Measurements from ENCODE around the gene KCNQ1.

Gene KCNQ1

DNA sequence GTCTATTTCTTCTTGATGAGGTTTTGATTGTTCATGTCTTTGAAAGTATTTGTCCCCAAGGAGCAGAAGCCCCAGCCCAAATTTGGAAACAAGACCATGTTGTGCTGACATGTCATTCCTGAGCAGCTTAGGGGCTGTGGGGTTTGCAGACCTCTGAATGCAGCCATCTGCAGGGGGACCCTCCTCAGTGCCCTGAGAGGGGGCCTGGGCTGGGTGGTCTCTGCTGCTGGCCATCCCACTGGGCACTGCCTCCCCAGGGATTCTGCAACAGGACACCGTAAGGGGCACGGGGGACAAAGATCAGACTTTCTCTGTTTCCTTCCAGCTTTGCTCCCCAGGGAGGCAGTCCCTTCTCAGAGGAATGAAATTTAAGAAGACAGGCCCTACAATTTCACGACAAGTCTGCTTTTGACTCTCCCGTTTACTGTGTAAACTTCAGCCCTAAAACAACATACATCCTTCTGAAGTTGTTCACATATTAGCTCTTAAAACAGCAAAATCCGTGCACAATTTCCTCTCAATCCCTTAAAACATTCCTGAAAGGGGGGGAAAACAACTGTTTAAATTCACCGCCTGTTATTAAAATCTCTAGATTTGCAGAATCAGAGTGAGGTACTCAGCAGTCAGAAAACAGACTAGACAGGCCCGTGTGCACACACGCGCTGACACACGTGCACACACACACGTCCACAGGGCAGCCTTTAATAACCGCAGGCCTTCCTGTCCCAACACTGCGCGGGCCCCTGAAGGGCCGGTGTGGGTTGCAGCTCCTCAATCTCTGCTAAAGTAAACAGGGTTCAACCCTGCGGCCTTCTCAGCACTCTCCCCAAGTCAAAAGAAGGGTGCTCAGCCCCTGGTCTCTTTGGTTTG is 109.8 kb downstream of the KCNQ1 start:
- Histone ChIP-seq H3K4me3 (ENCODE audit: control insufficient read depth in 1 of 7, extremely low read depth in 1 of 7, insufficient read depth in 4 of 7, low read depth in 2 of 7, low read length in 6 of 7) (no peak overlapping the region), H3K27me3 (replicated peaks in 2 of 5; ENCODE audit: control insufficient read depth in 4 of 5, insufficient read depth in 5 of 5, low read length in 4 of 5) (no peaks in the 10 kb centered on the region), H3K4me1 (ENCODE audit: control extremely low read depth in 1 of 4, control insufficient read depth in 4 of 4, insufficient read depth in 4 of 4, low read length in 3 of 4) (peaks cover 0 to 5% (median 4%) of the 10 kb centered on the region in 4 experiments), H3K27ac (ENCODE audit: insufficient read depth in 1 of 2, low read depth in 1 of 2, low read length in 2 of 2, poor library complexity in 1 of 2, severe bottlenecking in 2 of 2) (no peak overlapping the region), H3K36me3 (ENCODE audit: control insufficient read depth in 4 of 4, insufficient read depth in 4 of 4, low read length in 3 of 4) (no peaks in the 10 kb centered on the region), H3K9me3 (ENCODE audit: control extremely low read depth in 1 of 5, control insufficient read depth in 4 of 5, insufficient read depth in 2 of 5, low read depth in 1 of 5, low read length in 4 of 5) (peaks cover 0 to 9% (median 0%) of the 10 kb centered on the region in 5 experiments)
- ChIA-PET CTCF (interaction anchor here (1.7 kb wide), 1 partner anchor 20 kb away, joined by 4 read pairs; no protein-coding TSS in a partner anchor), POLR2A (no interaction called here)
- 91% methylated on average over 15 of the region's 16 CpGs for whole genome bisulfite sequencing (ENCODE audit: insufficient coverage)
- DNase-seq, result no peak

DNA sequence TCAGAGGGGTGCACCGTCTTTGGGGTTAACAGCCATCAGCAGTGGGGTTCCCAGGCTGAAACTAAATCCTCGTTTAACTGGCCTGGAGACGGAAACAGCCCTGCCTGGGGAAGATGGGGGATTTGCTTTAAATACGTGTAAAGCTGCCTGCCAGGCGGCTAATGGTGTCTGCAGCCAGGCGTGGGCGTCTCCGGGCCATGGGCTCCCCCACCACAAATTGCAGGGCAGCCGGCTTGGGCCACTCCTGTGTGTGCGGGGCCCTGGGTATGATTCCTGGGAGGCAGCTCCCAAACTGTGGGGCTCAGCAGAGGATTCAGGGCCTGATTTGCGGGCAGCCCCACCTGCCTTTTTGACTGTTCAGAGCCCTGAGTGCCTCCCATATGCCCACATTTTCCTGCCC is 110.5 kb downstream of the KCNQ1 start:
- Histone ChIP-seq H3K4me1 (ENCODE audit: control extremely low read depth in 1 of 4, control insufficient read depth in 4 of 4, insufficient read depth in 4 of 4, low read length in 3 of 4) (peaks cover 0 to 9% (median 8%) of the 10 kb centered on the region in 4 experiments), H3K27me3 (replicated peaks in 2 of 5; ENCODE audit: control insufficient read depth in 4 of 5, insufficient read depth in 5 of 5, low read length in 4 of 5) (no peaks in the 10 kb centered on the region), H3K4me3 (ENCODE audit: control insufficient read depth in 1 of 7, extremely low read depth in 1 of 7, insufficient read depth in 4 of 7, low read depth in 2 of 7, low read length in 6 of 7) (no peak overlapping the region), H3K36me3 (ENCODE audit: control insufficient read depth in 4 of 4, insufficient read depth in 4 of 4, low read length in 3 of 4) (no peaks in the 10 kb centered on the region), H3K27ac (ENCODE audit: insufficient read depth in 1 of 2, low read depth in 1 of 2, low read length in 2 of 2, poor library complexity in 1 of 2, severe bottlenecking in 2 of 2) (no peak overlapping the region), H3K9me3 (ENCODE audit: control extremely low read depth in 1 of 5, control insufficient read depth in 4 of 5, insufficient read depth in 2 of 5, low read depth in 1 of 5, low read length in 4 of 5) (peaks cover 0 to 9% (median 0%) of the 10 kb centered on the region in 5 experiments)
- ChIA-PET POLR2A (no interaction called here), CTCF (no interaction called here)
- WGBS (ENCODE audit: insufficient coverage), result 99% methylated on average over 11 of the region's 11 CpGs
- no peak for DNase-seq

DNA sequence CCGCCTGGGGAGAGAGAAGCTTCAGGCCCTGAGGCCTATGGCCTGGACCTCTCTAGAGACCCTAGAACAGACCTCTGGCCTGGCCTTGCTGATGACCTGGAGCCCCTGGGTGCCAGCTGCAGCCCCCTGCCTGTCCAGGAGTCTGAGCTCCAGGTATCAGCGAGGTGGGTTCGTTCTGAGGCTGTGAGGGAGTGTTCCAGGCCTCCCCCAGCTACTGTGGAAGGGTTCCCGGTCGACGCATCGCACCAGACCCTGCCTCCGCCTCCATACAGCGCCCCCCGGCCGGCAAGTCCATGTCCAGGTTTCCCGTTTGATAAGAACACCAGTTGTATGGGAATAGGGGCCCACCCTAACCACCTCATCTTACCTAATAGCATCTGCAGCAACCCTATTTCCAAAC is 111.1 kb downstream of the KCNQ1 start:
- DNase-seq, result no peak
- 95% methylated on average over 6 of the region's 12 CpGs for WGBS (ENCODE audit: insufficient coverage)
- Histone ChIP-seq H3K9me3 (ENCODE audit: control extremely low read depth in 1 of 5, control insufficient read depth in 4 of 5, insufficient read depth in 2 of 5, low read depth in 1 of 5, low read length in 4 of 5) (peaks cover 0 to 9% (median 0%) of the 10 kb centered on the region in 5 experiments), H3K4me3 (ENCODE audit: control insufficient read depth in 1 of 7, extremely low read depth in 1 of 7, insufficient read depth in 4 of 7, low read depth in 2 of 7, low read length in 6 of 7) (no peak overlapping the region), H3K27me3 (replicated peaks in 2 of 5; ENCODE audit: control insufficient read depth in 4 of 5, insufficient read depth in 5 of 5, low read length in 4 of 5) (no peaks in the 10 kb centered on the region), H3K4me1 (ENCODE audit: control extremely low read depth in 1 of 4, control insufficient read depth in 4 of 4, insufficient read depth in 4 of 4, low read length in 3 of 4) (peaks cover 0 to 11% (median 8%) of the 10 kb centered on the region in 4 experiments), H3K36me3 (ENCODE audit: control insufficient read depth in 4 of 4, insufficient read depth in 4 of 4, low read length in 3 of 4) (no peaks in the 10 kb centered on the region), H3K27ac (ENCODE audit: insufficient read depth in 1 of 2, low read depth in 1 of 2, low read length in 2 of 2, poor library complexity in 1 of 2, severe bottlenecking in 2 of 2) (no peak overlapping the region)
- POLR2A ChIA-PET, result no interaction called here
- CTCF ChIA-PET, result no interaction called here

DNA sequence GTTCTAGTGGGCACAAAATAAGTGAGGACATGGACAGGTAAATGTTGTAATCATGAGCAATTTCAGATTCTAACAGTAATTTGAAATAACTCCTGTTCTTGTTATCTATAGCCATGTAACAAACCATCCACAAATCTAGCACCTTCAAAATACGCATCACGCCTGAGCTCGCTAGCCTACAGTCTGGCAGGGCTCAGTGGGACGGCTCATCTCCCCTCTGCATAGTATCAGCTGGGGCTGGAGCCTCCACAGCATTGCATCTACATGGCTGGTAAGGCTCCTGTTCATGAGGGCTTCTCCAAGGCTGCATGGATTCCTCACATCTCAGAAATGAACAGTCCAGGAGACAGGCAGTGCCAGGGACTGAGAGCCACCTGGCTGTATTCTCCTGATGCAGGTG is 112.6 kb downstream of the KCNQ1 start:
- ChIA-PET CTCF (no interaction called here), POLR2A (no interaction called here)
- 98% methylated on average over 4 of the region's 4 CpGs for WGBS (ENCODE audit: insufficient coverage)
- Histone ChIP-seq H3K27ac (ENCODE audit: insufficient read depth in 1 of 2, low read depth in 1 of 2, low read length in 2 of 2, poor library complexity in 1 of 2, severe bottlenecking in 2 of 2) (no peak overlapping the region), H3K4me1 (ENCODE audit: control extremely low read depth in 1 of 4, control insufficient read depth in 4 of 4, insufficient read depth in 4 of 4, low read length in 3 of 4) (peaks cover 0 to 13% (median 8%) of the 10 kb centered on the region in 4 experiments), H3K4me3 (ENCODE audit: control insufficient read depth in 1 of 7, extremely low read depth in 1 of 7, insufficient read depth in 4 of 7, low read depth in 2 of 7, low read length in 6 of 7) (no peak overlapping the region), H3K27me3 (replicated peaks in 2 of 5; ENCODE audit: control insufficient read depth in 4 of 5, insufficient read depth in 5 of 5, low read length in 4 of 5) (no peaks in the 10 kb centered on the region), H3K36me3 (ENCODE audit: control insufficient read depth in 4 of 4, insufficient read depth in 4 of 4, low read length in 3 of 4) (no peaks in the 10 kb centered on the region), H3K9me3 (ENCODE audit: control extremely low read depth in 1 of 5, control insufficient read depth in 4 of 5, insufficient read depth in 2 of 5, low read depth in 1 of 5, low read length in 4 of 5) (peaks cover 0 to 6% (median 0%) of the 10 kb centered on the region in 5 experiments)
- no peak for DNase-seq

DNA sequence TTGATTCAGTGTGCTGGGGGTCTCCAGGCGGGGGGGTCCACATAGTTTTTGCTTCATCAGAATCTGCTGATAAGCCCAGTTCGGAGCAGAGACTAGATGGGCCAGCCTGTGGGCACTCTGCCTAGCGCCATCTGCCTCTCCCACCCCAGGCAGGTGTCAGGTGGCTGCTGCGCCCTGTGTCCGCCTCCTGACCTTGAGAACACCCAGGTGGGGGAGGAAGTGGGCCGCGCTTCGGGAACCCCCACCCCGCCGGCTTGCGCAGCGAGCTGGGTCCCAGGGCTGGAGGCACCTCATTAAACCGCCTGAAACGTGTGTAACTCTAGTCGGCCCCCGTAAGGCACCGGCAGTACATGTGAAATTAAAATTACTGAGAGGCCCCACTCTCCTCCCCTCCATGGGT is 113.6 kb downstream of the KCNQ1 start:
- DNase-seq, result no peak

DNA sequence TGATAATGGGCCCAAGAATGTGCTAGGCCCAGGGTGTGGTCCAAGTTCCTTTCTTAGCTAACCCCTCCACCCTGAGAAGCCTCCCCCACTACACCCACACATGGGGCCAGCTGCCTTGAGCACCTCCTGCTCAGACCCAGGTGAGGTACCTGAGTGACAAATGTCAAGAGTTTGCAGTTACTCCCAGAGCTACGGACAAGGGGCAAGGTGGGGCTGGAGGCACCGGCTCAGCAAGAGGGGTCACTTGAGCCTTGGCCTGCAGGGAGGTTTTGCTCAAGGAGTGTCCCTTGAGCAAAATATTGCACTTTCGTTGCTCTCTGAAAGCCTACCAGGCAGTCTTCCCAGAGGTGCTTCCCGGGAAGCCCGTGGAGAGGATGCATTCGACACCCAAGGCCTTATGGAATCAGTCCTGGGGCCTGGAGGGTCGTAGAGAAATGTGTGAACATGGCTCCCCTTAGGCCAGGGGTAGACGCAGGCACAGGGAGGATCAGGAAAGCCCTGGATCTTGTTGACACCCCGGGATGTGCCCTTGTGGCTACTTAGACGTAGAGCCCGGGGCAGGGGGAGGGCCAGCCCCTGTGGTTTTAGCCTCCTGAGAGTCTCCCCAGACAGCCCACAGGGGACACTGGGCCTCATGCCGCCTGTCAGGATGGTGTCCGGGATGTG is 114.2 kb downstream of the KCNQ1 start:
- Histone ChIP-seq H3K4me1 (ENCODE audit: control extremely low read depth in 1 of 4, control insufficient read depth in 4 of 4, insufficient read depth in 4 of 4, low read length in 3 of 4) (peaks cover 0 to 13% (median 8%) of the 10 kb centered on the region in 4 experiments), H3K27ac (ENCODE audit: insufficient read depth in 1 of 2, low read depth in 1 of 2, low read length in 2 of 2, poor library complexity in 1 of 2, severe bottlenecking in 2 of 2) (no peak overlapping the region), H3K36me3 (ENCODE audit: control insufficient read depth in 4 of 4, insufficient read depth in 4 of 4, low read length in 3 of 4) (no peaks in the 10 kb centered on the region), H3K9me3 (ENCODE audit: control extremely low read depth in 1 of 5, control insufficient read depth in 4 of 5, insufficient read depth in 2 of 5, low read depth in 1 of 5, low read length in 4 of 5) (peaks cover 0 to 6% (median 0%) of the 10 kb centered on the region in 5 experiments), H3K27me3 (replicated peaks in 2 of 5; ENCODE audit: control insufficient read depth in 4 of 5, insufficient read depth in 5 of 5, low read length in 4 of 5) (no peaks in the 10 kb centered on the region), H3K4me3 (ENCODE audit: control insufficient read depth in 1 of 7, extremely low read depth in 1 of 7, insufficient read depth in 4 of 7, low read depth in 2 of 7, low read length in 6 of 7) (no peak overlapping the region)
- ChIA-PET POLR2A (no interaction called here), CTCF (no interaction called here)
- WGBS (ENCODE audit: insufficient coverage), result 95% methylated on average over 13 of the region's 13 CpGs
- no peak for DNase-seq

More for the DNA sequence above, 113.6 kb downstream of the KCNQ1 start:
- peaks cover 0 to 13% (median 8%) of the 10 kb centered on the region in 4 experiments for H3K4me1 ChIP-seq (ENCODE audit: control extremely low read depth in 1 of 4, control insufficient read depth in 4 of 4, insufficient read depth in 4 of 4, low read length in 3 of 4)
- H3K9me3 ChIP-seq (ENCODE audit: control extremely low read depth in 1 of 5, control insufficient read depth in 4 of 5, insufficient read depth in 2 of 5, low read depth in 1 of 5, low read length in 4 of 5), result peaks cover 0 to 6% (median 0%) of the 10 kb centered on the region in 5 experiments
- POLR2A ChIA-PET, result no interaction called here
- CTCF ChIA-PET, result no interaction called here
- WGBS (ENCODE audit: insufficient coverage), result over 99% methylated on average over 17 of the region's 17 CpGs
- no peaks in the 10 kb centered on the region for H3K36me3 ChIP-seq (ENCODE audit: control insufficient read depth in 4 of 4, insufficient read depth in 4 of 4, low read length in 3 of 4)
- no peak overlapping the region for H3K27ac ChIP-seq (ENCODE audit: insufficient read depth in 1 of 2, low read depth in 1 of 2, low read length in 2 of 2, poor library complexity in 1 of 2, severe bottlenecking in 2 of 2)
- no peaks in the 10 kb centered on the region for H3K27me3 ChIP-seq (replicated peaks in 2 of 5; ENCODE audit: control insufficient read depth in 4 of 5, insufficient read depth in 5 of 5, low read length in 4 of 5)
- no peak overlapping the region for H3K4me3 ChIP-seq (ENCODE audit: control insufficient read depth in 1 of 7, extremely low read depth in 1 of 7, insufficient read depth in 4 of 7, low read depth in 2 of 7, low read length in 6 of 7)

All from common myeloid progenitor, CD34-positive (primary cell).